ENCODE results near the gene PPM1L.
"Not testable (repeated sequence)": the region's sequence is repeated elsewhere in the genome, so short reads cannot be mapped to it uniquely, and the experiment has no call there.

Gene PPM1L

GRCh38 chr3:160992712-160993111 lies 236.7 kb downstream of the PPM1L start:
- no peak for DNase-seq

GRCh38 chr3:160996811-160997210 lies 240.8 kb downstream of the PPM1L start:
- no peak for DNase-seq

DNA sequence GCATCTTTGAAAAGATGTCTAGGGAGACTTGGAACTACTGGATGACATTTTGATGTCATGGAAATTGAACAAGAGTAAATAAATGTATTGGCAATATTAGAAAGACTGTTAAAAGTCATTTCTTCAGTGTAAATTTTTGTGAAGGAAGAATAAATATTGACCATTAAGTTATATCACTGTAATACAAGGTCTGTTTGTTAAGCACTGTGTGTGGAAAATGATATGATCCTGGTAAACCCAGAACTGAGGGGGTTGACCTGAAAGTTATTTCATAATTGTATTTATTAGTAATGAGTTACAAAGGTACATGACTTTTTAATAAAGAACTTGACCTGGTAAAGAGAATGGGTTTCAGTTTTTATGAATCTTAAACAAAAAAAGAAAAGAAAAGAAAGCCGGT lies 242.6 kb downstream of the PPM1L start:
- no peak for DNase-seq

- no peak for DNase-seq
Measured at GRCh38 chr3:160999274-160999673, 243.2 kb downstream of the PPM1L start.

DNA sequence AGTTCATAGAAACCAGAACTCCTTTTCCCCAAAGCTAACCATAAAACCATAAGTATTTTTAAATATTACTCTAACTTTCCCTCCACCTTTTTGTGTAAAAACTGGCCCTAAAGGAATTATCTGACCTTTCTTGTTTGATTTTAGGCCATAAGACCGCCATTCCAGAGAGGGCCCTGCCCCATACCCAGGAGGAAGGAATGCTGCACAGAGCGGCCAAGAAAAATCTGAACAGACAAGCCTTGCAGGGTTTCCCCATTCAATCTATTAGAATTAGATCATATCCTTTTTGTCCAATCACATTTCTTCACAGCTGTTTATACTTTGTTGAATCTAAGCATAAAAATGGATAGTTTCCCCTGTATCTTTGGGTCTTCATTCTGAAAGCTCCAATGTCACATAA lies 252.1 kb downstream of the PPM1L start:
- no peak for DNase-seq

DNA sequence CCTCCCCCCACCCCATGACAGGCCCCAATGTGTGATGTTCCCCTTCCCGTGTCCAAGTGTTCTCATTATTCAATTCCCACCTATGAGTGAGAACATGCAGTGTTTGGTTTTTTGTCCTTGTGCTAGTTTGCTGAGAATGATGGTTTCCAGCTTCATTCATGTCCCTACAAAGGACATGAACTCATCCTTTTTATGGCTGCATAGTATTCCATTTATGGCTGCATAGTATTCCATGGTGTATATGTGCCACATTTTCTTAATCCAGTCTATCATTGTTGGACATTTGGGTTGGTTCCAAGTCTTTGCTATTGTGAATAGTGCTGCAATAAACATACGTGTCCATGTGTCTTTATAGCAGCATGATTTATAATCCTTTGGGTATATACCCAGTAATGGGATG lies 254.1 kb downstream of the PPM1L start:
- not testable (repeated sequence) for DNase-seq

DNA sequence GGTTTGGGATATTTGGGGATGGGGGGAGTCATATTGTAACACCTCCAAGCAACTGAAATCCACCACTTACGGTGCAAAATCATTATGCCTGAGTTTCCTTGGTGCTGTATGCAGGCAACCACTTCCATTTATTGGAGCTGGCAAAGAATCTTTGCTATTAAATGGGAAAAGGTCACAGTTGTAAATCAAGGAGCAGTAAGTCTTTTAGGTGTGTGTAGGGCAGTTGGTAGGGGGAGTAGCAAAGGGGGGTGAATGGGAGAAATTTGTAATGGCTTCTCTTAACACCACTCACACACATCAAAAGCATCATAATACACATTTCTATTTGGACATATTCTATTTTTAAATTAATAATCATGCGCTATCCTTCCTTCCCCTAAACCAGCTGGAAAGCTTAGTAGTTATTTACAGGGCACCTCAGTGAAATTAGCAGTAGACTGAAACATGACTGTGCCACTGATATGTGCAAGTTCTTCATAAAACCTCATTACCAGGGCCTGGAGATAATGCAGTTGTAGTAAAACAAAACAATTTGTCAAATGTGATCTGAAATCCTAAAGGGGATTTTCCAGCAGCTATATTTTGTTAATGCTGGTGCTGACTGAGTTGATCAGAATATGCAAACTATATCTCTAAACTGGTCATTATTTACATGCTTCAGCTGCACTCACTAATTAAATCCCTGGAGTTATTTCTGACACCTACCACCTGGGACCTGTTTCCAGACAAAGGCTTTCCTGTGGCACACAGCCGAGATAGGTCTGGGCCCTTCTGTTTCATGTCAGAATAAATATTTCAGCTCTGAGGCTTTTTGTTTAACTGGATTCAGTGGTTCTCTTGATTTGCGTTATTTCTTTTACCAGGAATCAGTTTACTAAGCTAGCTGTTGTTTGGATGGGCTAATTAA lies 259.1 kb downstream of the PPM1L start:
- DNase-seq: no peak

DNA sequence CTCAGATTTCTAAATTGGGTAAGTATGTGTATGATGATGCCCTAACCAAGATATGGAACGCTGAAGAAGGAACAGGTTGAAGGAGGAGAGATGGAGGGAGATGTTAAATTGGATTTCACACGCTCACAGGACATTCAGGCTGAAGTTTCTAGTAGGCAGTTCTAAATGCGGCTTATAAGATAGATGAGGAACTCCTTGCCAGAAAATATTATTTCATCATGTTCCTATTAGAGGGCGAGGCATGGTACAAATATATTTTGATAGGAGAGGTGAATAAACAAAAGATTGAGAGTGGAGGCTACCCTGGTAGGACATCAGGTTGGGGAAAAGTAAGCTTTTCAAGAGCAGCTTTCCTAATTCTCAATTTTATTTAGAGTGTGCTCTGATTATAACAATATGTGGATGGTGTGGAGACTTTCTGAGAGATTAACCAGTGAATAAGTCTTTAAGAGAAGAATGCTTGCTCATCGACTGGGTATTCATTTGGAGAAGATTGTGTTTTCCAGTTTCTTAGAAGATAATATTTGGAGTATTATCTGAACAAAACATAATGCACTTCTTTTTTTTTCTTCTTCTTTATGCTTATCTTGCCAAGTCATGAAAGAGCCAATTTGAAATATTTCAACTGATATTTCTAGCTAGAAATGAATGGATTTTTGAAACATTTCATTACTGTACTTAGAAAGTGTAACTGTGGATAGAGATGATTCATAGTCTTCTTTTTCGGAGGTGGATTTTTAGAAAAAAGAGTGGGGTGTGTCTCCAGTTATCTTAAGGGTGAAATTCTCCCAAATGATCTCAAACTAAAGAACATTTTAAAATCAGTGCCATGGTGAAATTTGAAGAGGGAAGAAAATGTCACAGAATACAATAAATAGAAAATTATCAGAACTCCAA lies 260.6 kb downstream of the PPM1L start:
- DNase-seq: no peak

GRCh38 chr3:161017971-161018370 lies 261.9 kb downstream of the PPM1L start:
- no peak for DNase-seq

DNA sequence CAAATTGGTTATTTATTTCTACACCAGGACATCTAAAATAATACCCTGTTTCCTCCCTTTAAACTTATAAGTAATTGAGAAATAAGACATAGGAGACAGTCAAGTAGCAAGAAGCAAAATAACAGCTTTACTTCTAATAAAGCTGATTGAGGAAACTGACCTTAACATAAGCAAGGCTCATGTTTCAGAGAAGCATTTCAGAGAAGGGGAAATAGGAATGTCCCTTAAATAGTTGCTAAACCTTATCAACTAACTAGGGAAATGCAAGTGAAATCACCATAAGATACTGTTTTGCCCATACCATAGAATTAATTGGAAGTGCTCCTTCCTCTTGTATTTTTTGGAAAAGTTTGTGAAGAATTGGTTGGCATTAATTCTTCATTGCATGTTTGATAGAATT lies 264.2 kb downstream of the PPM1L start:
- no peak for DNase-seq

DNA sequence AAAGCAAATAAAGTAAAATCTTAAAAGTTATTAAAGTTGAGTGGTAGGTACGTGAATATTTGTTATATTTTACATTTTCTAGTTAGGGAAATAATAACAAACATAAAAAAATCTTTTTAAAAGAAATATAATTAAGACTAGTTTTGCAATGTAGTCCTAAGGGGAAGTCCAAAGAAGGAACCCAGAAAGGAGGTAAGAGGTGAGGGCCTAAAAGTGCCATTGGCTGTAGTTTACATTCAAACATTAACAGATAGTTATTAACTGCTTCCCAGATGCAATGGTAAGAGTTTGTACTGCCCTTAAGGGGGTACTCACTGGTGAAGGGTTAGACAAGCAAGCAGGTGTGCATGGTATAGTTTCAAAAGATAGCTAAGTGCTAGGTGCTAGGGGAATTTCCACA lies 269.9 kb downstream of the PPM1L start:
- DNase-seq: no peak

GRCh38 chr3:161026612-161027510 lies 270.8 kb downstream of the PPM1L start:
- DNase-seq: no peak

DNA sequence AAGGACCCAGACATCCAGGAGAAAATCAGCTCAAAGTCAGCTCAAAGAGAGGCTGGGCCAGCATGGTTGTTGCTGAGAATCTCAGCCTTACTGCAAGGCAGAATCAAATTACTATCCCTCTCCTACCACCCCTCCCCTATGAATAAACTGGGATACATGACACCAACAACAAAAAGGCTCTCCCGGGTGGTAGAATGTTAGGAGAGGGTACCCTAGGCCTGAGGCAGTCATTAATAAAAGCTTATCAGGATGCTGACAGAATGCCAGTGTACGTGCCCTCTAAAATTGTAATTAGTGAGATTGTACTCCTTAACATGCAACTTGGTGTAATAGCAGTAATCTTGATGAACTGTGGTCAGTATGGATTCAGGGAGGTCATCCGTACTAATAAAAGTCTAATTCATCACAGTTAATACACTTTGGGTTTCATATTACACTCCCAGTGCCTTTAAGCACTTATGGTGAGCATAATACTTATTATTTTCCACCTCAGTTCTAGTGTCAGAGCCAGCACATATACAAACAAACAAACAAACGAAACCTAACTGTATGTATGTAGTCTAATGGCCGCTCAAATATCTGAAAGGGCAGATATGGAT lies 272.6 kb downstream of the PPM1L start:
- no peak for DNase-seq

DNA sequence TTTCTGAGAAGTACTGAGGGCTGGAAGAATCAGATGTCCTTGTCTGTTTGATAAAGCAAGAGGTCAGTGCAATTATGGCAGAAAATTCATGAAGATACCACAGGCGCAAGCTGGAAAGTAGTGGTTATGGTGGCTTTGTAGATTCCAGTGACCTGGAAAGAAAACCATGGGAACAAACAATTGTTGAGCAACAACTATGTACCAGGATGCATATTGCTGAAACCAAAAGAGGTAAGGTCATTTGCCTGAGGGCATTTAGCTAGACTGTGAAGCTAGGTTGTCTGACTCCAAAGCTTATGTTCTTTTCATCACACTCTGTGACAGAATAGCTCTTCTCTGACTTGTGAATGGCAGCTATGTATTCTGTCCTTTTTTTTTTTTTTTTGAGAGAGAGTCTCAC lies 275.1 kb downstream of the PPM1L start:
- DNase-seq: no peak

- DNase-seq: peak in 1 of 2 donors; percentile 45
Measured at GRCh38 chr3:161034913-161035550, 279.0 kb downstream of the PPM1L start.

GRCh38 chr3:161035711-161036110 lies 279.7 kb downstream of the PPM1L start:
- DNase-seq: peak in 1 of 2 donors; percentile 4

DNA sequence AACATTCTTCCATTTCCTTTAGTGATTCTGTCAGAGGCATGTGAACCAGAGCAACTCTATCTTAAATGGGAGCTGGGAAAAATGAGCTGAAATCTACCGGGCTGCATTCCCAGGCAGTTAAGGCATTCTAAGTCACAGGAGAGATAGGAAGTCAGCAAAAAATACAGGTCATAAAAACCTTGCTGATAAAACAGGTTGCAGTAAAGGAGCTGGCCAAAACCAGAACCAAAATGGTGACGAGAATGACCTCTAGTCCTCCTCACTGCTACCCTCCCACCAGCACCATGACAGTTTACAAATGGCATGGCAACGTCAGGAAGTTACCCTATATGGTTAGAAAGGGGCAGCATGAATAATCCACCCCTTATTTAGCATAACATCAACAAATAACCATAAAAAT lies 282.7 kb downstream of the PPM1L start:
- no peak for DNase-seq

DNA sequence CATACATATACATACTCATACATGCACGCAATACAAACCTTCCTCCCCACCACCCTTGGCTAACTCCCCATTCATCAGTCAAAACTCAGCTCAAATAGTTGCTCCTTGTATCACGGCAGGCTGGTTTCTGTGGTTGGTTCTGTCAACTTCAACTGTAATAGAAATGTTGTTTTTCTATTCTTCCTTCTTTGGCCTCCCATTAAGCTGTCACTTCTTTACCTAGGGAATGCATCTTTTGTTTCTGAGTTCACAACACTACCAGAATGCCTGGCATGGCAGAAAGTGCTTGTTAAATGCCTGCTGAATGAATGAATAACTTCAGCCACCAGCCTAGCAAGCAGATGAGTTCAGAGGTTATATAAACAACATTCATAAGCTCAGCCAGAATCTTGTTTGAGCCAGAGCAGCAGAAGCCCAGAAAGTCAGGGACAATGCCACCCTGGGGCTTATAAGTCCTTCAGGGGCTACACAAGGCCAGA lies 286.0 kb downstream of the PPM1L start:
- no peak for DNase-seq

- DNase-seq: no peak
Measured at GRCh38 chr3:161043336-161044035, 287.5 kb downstream of the PPM1L start.

DNA sequence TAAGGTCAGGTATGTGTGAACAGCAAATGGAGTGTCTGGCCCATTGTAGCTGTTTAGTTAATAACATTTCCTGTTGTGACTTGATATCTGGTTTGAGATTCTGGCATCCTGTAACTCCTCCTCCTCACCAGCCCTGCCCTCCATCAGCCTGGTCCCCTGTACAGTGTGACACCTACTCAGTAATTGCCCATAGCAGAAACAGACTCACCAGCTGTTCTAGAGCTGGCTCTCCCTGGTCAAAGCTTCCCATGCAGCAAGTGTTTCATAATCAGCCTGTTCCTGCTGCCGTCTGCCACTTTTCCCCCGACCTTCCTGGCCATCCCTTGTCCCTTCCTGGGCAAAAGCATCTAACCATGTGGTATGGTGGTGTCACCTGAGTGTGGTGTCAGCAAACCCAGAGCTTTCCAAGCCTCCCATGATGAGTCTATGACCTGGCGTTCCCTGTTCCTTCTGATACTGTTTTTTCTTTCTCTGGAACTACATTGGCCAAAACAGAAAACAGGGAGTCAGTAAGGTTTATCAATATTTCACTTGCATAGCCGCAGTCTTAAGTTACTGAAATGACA lies 293.7 kb downstream of the PPM1L start:
- DNase-seq: no peak

DNA sequence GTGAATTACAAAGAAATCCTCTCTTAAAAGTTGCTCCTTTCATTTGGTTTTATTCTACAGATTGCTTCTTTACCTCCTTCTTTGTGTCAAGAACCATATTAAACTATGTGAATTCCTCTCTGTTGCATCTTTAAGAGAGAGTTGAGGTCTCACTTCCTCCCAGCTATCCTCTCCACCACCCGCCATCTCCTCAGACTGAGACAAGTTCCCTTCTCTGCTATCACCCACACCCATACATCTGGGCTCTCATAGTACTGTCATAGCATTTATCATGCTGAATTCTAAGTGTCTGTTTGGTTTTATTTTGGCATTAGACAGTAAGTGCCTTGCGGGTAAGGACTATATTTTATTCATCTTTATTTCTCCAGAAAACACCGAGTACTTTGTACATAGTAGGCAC lies 294.9 kb downstream of the PPM1L start:
- DNase-seq: no peak

All from CD4-positive, alpha-beta T cell treated with Interferon alpha-2 for 1 hour (primary cell).